Choroid plexus epithelial cell (primary cell): Measurements from ENCODE around the gene KIAA1191.

Source experiments
- DNase-seq: peaks from one replicate; pipeline ENCODE4 v3.0.0-alpha.2; 2010; ENCODE audit warnings: low read depth
- H3K4me3 ChIP-seq: 2 replicates; pipeline ENCODE4 v1.5.1; 2011; ENCODE audit warnings: low read depth, mild to moderate bottlenecking, control low read depth, low read length, moderate library complexity
- CTCF ChIP-seq: conservative IDR thresholded peaks from 2 replicates; pipeline ENCODE4 v1.5.1; 2011; ENCODE audit warnings: low read depth, mild to moderate bottlenecking, control low read depth, inconsistent platforms, low read length, moderate library complexity

Gene KIAA1191

GRCh38 chr5:176388444-176389134 is 27.0 kb upstream of the KIAA1191 start, which contains the start of the genes HIGD2A and NOP16:
HIGD2A (plus strand) TSS chr5:176388751; CDS start chr5:176388820, 69 bp downstream.
NOP16 (minus strand) TSS chr5:176388598; CDS start chr5:176388539, 59 bp downstream.
- TF ChIP-seq CTCF = no peak
- H3K4me3 ChIP-seq = peak within 1 kb of the TSS; percentile 92
- DNase-seq = peak; percentile 99

- TF ChIP-seq CTCF = no peak
- peak overlapping the region; percentile 92 for H3K4me3 ChIP-seq
- DNase-seq = peak; percentile 29
These were observed 26.5 kb upstream of the KIAA1191 start for GRCh38 chr5:176388003-176388443.

- peak; percentile 30 for TF ChIP-seq CTCF
- peak overlapping the region; percentile 92 for H3K4me3 ChIP-seq
- DNase-seq = peak; percentile 27
These were observed 25.9 kb upstream of the KIAA1191 start for GRCh38 chr5:176387384-176387925.

- no peak for DNase-seq
- no peak overlapping the region for H3K4me3 ChIP-seq
- no peak for TF ChIP-seq CTCF
These were observed 24.9 kb upstream of the KIAA1191 start for GRCh38 chr5:176386491-176386890.

- TF ChIP-seq CTCF = no peak
- no peak overlapping the region for H3K4me3 ChIP-seq
- DNase-seq = no peak
These were observed 23.4 kb upstream of the KIAA1191 start for GRCh38 chr5:176384991-176385390.

- no peak for TF ChIP-seq CTCF
- no peak overlapping the region for H3K4me3 ChIP-seq
- DNase-seq = no peak
These were observed 22.9 kb upstream of the KIAA1191 start for GRCh38 chr5:176384366-176384930.
